GM21367 (cell line): Measurements from ENCODE around the gene ARHGAP22.
"Not testable (repeated sequence)": the region's sequence is repeated elsewhere in the genome, so short reads cannot be mapped to it uniquely, and the experiment has no call there.

ENCODE experiments used
- ATAC-seq: cut with Tn5 transposase; IDR thresholded peaks from one replicate; pipeline ENCODE4 v1.9.1; 2021; ENCODE audit not compliant: unreplicated experiment

ARHGAP22 gene

DNA sequence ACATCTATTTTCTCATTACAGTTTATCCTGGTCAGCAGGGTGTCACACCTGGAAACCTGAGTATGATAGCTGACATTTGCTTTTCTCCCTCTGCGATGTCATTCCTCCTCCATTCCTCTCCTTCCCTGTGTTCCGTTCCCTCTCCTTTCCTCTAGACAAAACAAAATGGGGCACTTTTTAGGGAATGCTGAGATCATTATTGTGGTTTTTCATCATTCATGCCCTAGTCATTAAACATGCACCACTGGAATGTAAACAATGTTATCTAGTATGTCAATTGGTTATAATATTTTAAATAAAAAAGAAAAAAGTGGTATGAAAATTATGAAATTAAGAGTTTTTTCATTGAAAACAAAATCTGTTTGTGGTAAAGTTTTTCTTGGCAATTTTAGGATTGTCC is 165.8 kb downstream of the ARHGAP22 start:
- no peak for ATAC-seq

DNA sequence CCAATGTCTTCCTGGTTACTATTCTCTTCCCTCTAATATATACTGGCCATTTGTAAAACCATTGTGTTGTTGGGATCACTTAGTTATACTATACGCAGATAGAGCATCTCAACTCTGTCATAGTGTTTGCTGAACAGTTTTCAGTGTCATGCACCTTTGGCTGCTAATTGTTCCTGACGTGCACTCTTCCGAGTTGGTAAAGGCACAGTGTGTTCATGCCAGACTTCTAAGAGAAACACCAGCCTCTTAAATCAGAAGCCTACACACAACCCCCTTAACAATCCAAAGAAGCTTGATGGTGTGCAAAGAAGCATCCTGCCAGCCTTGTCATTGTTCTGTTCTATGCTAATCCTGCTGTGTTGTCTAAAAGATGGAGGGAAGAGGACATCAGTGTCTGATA is 167.3 kb downstream of the ARHGAP22 start:
- ATAC-seq = no peak

DNA sequence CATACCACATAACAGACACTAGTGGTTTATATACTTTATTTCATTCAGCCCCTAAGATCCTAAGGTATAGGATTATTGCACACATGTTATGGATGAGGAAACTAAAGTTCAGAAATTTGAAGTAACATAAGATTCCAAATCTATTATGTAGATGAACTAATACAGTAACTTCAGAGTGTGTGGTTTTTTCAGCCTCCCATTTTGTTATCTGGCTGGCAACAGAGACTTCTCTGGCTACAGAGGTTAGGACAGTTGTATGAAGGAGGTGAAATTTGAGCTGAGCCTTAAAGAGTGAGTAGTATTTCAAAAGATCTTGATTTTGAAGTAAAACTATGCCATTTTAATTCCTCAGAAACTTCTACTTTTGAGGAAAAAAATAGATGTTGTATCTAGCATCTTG is 173.0 kb downstream of the ARHGAP22 start:
- ATAC-seq = no peak

DNA sequence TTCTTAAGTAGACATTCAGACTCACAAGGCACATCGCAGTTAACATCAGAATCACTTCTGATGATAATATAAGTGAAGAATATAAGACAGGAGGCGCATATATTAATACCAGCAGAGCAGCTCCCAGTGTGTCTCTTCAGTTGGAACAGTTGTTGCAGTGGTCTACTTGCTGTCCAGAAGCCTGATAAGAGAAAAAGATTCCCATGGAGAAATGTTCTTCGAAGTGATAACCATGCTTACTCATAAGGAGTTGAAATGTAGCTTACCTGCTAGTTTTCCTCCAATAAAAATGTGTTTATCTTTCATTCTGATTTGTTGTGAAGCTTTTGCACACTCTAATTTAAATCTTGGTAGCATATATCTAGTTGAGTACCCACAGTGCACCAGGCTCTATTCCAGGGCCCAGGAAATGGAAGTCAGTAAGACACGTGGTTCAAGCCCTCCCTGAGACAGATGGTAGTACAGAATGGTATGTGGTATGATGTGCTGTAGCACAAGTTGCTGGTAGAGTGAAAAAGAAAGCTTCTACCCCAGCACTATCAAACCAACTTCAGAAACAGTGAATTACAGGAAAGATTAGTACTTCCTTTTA is 174.4 kb downstream of the ARHGAP22 start:
- no peak for ATAC-seq

DNA sequence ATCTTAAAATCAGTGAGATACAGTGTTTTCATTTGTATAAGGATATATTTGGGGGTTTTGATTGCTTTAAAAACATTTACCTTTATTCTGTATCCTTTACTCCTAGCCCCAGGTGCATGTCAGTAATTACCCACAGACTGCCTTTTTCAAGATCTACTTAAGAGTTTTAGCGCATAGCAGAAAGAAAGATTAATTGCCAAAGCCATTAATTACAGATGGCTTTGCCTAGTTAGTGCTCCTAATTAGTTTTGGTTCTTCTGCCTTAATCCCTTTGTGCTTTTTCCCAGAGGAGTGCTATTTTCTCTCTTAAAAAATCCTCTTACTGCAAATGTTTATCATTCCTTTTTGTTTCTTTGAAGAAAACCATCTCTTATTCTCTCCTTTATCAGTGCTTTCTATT is 175.6 kb downstream of the ARHGAP22 start:
- ATAC-seq = no peak

DNA sequence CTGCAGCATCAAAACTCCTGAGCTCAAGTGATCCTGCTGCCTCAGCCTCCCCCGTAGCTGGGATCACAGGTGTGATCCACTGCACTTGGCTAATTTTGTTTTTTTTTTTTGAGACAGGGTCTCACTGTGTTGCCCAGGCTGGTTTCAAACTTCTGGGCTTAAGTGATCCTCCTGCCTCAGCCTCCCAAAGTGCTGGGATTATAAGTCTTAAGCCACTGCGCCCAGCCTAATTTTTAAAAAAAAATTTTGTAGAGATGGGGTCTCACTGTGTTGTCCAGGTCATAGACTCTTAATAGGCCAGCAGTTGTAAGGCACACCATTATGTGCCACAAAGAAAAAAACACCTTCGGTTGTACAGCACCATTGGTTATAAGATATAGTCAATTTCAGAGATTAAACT is 176.0 kb downstream of the ARHGAP22 start:
- no peak for ATAC-seq

DNA sequence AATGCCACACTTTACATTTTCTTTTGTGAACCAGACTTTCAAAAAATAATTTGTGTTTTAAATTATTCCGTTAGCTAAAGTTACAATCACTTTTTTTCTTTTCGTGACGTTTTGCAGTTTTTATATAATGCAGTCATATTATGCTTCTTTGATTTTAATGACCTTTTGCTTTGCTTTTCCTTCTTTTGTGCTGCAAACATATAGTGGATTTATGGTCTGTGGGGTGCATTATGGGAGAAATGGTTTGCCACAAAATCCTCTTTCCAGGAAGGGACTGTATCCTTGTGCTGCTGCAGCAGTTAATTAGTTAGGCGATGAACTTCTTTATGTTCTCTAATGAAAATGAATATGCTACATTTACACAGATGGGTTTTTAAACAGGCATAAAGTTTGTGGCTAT is 181.0 kb downstream of the ARHGAP22 start:
- ATAC-seq = no peak

DNA sequence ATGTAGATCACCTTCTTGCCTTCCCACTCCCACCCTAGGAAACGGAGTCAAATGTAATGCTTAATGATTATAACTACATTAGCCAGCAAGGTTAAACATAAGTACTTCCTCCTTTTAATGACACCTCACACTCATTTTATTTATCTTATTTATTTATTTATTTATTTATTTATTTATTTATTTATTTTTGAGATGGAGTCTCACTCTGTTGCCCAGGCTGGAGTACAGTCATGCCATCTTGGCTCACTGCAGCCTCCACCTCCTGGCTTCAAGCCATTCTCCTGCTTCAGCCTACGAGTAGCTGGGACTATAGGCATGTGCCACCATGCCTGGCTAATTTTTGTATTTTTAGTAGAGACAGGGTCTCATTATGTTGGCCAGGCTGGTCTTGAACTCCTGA is 183.0 kb downstream of the ARHGAP22 start:
- not testable (repeated sequence) for ATAC-seq

DNA sequence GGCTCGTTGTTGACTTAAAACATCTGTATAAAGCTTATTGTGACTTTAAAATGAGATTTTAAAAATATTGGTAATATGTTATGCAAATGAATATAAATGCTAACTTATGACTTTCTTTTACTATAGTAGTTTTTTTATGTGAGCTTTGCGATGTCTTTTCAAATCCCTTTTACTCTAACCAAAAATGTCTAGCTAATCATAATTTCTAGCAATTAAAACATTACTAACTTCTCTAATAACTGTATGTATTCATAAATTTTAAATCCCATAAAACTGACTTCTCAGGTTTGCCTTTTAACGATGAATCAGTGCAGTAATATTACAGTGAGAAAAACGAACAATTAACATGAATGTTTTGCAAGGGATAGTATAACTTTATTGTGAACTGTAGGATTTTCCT is 185.2 kb downstream of the ARHGAP22 start:
- no peak for ATAC-seq

DNA sequence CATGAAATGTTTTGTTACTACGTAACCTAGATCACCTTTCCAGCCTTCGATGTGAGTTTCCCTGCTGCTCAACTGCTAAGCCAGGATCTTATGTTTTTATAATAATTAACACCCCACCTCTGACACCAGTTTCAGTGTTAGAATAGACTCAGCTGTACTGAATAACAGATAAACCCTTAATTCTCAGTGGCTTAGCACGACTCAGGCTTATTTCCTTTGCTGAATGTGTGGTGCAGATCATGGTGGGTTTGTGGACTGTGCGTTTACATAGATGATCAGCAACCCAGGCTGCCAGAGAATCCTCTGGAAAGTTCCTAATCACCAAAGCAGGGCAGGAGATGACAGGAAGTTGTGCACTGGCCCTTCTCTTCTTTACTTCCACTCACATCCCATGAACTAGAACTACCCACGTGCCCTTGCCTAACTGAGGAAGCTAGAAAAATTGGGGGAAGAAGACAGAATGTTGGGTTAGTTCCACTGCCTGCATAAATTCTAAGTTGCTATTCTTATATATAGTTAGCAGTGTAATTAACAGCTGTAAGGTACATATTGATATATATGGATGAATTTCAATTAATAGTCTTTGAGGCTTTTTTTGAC is 186.6 kb downstream of the ARHGAP22 start:
- no peak for ATAC-seq

DNA sequence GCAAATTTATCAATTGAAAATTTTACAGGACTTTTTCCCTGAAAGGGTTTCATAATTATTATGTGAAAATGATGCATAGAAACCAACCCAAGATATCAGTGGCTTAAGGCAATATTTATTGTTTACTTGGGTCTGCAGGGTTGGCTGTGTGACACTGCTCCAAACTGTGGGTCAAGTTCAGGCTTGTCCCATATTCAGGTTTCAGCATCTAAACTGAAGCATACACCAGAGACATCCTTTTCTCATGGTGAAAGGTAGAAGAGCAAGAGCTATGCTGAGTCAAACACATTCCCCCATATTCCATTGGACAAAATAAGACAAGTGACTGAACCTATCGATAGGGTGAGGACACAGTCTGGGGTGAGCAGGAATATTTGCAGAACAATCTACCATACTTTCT is 187.5 kb downstream of the ARHGAP22 start:
- no peak for ATAC-seq

DNA sequence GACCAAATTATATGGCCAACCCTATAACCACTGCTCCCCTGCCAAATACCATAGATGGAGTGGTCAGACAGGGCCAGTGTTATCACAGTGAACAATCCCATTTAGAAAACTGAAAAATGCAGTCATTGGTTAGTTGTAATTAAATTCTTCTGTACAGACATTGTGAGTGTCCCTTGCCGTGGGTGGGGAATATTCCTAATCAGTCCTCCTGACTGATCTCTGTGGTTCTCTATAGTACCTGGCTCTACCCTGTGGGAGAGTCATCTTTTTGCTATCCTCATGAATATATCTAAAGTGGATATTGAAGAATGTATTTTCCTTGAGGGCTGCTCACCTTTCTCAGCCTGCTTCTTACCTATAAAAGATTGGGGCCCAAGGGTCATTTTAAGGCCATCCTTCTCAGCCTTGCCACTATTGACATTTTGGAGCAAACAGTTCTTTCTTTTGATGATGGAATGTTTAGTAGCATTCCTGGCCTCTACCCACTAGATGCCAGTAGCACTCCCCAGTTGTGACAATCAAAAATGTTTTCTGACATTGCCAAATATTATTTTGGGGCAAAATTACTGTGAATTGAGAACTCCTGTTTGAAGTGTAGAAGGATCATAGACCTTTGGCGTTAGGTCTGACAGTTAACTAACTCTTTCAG is 188.2 kb downstream of the ARHGAP22 start:
- no peak for ATAC-seq

DNA sequence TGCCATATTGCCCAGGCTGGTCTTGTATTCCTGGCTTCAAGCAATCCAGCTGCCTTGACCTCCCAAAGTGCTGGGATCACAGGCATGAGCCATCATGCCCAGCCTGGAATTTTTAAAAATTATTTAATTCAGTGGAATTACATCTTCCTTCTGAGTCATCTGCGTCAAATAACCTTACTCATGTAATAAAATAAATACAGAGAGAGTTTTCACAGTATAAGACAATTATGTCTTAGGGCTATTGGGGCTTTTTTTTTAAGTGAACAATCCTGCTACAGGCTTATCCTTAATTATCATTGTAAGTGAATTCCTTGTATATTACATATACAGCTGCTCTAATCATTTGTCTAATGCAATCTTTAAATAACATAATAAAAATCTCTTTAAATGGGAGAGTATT is 190.1 kb downstream of the ARHGAP22 start:
- no peak for ATAC-seq

DNA sequence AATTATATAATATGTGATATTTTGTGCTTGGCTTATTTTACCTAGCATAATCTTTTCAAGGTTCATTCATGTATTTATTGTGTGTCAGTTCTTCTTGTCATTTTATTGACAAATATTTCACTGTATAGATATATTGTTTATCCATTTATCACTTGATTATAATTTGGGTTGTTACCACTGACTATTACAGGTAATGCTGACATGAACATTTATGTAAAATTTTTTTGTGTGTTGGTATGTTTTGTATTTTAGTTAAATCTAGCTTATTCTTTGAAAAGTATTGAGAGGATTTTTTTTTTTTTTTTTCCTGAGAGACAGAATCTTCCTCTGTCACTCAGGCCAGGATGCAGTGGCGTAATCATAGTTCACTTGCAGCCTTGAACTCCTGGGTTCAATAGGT is 190.7 kb downstream of the ARHGAP22 start:
- no peak for ATAC-seq

DNA sequence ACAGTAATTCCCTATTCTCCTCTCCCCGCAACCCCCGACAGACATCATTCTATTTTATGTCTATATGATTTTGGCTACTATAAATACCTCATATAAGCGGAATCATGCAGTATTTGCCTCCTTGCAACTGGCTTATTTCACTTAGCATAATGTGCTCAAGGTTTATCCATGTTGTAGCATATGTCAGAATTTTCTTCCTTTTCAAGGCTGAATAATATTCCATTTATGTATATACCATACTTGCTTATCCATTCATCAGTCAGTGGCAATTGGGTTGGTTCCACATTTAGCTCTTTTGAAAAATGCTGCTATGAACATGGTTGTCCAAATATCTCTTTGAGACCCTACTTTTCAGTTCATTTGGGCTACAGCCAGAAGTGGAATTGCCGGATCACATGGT is 191.9 kb downstream of the ARHGAP22 start:
- no peak for ATAC-seq

DNA sequence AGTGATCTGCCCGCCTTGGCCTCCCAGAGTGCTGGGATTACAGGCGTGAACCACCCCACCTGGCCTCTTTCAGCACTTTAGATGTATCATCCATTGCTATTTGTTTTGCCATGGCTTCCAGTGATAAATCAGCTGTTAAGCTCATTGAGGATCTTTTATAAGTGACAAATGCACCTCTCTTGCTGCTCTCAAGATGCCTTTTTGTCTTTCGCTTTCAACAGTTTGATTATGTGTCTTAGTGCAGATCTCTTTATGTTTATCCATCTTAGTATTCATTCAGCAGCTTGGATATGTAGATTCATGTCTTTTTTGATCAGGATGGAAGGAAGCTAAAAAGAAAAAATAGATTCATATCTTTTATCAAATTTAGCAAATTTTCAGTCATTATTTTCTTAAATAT is 192.8 kb downstream of the ARHGAP22 start:
- no peak for ATAC-seq

DNA sequence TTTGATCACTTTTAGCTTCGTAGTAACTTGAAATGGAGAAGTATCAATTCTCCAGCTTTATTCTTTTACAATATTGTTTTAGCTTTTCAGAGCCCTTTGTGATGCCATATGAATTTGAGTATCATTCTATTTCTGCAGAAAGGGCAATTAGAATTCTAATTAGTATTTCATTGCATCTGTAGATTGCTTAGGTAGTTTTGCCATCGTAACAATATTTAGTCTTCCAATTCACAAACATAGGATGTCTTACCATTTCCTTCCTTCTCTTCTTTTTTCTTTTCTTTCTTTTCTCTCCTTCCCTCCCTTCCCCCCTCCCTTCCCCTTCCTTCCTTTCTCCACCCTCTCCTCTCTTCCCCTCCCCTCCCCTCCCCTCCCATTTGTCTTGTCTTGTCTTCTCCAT is 193.4 kb downstream of the ARHGAP22 start:
- no peak for ATAC-seq

DNA sequence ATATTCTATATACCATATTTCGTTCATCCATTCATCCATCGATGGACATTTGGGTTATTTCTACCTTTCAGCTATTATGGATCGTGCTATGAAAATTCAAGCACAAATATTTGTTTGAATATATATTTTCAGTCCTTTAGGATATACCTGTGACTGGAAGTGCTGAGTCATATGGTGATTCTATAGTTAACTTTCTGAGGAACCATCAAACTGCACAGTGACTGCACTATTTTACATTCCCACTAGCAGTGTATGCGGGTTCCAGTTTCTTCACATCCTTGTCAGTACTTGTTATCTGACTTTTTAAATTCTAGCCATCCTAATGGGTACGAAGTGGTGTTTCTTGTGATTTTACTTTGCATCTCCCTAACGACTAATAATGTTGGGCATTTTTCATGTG is 194.4 kb downstream of the ARHGAP22 start:
- no peak for ATAC-seq

DNA sequence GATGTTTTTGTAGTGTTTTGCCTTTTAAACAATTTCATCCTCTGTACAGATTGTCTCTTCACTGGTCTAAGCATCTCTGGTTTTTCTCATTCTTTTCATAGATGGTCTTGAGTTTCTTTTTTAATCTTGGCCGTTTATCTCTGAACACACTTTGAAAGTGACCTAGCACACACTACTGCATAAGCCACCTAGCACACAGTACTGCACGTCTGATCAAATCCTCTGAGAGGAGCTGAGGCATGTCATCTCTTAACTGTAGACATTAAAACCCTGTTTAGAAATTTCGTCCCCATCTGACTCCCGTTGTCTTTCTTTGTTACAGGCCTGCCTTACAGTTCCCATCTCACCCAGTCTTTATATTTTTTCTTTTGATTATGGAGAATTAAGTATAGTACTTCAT is 198.2 kb downstream of the ARHGAP22 start:
- no peak for ATAC-seq

DNA sequence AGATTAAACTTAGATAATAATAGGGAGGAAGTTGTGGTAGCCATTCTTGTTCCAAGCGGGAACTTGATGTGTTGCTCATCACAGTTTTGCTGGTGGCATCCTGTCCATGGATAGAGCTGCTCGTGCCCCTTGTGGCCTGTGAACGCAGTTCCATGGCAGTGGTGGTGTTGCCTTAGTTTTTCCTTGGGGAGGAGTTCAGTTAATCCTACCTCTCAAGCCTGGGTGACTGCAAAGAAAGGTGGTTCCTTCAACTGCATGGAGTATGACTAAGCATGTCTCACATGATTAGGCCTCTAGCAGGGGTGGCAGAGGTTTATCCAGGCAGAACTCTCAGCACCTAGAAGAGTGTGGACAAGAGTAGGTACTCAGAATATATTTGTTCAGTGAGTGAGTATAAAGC is 198.7 kb downstream of the ARHGAP22 start:
- no peak for ATAC-seq

DNA sequence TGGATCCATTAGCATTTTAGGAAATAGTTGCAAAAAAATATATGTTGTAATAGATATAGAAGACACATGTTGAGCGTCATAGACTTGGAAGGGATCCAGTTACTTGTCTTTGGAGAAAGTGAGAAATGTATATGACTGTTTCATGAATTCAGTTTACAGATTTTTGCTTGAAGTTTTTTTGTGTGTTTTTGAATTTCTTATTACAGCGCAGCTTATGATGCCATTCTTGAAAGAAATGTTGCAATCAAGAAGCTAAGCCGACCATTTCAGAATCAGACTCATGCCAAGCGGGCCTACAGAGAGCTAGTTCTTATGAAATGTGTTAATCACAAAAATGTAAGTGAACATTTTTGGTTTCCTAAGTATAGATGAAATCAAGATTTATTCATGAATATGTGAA is 200.2 kb downstream of the ARHGAP22 start:
- no peak for ATAC-seq

DNA sequence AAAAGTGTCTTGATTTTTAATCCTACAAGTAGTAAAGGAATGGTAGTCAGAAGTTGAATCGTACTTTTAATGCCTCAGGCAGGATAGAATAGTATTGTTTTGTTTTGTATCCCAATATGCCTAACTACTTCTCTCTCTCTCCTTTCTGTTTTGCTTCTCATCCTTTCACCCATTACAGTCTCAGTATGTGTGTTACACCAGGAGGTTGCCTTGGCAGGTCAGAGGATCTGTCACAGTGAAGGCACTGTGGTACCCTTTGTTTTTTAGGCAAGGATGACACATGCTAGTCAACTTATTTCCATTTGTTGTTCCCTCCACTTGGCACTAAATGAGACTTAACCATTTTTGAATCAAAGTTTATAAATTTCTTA is 204.0 kb downstream of the ARHGAP22 start:
- no peak for ATAC-seq
